Osteocyte (in vitro differentiated cells): ENCODE measurements around the gene CORO1C. TPM values are rescaled to one million over a fixed set of nuclear protein-coding genes. Genes with fewer than 3 reads are reported as not detected.

ENCODE experiments used
- DNase-seq: peaks from one replicate; pipeline ENCODE4 v3.0.0; 2021; ENCODE audit warnings: mixed read lengths; ENCODE audit not compliant: unreplicated experiment; ENCODE audit errors: extremely low spot score
- H3K27ac Mint-ChIP-seq: one replicate; pipeline ENCODE4 v1.8.0; 2021; ENCODE audit warnings: mild to moderate bottlenecking, mixed read lengths; ENCODE audit not compliant: unreplicated experiment
- H3K27me3 Mint-ChIP-seq: one replicate; pipeline ENCODE4 v1.8.0; 2021; ENCODE audit warnings: mixed read lengths; ENCODE audit not compliant: unreplicated experiment
- H3K36me3 Mint-ChIP-seq: one replicate; pipeline ENCODE4 v1.8.0; 2021; ENCODE audit warnings: mixed read lengths; ENCODE audit not compliant: unreplicated experiment
- H3K4me1 Mint-ChIP-seq: one replicate; pipeline ENCODE4 v1.8.0; 2021; ENCODE audit warnings: mixed read lengths; ENCODE audit not compliant: unreplicated experiment
- H3K4me3 Mint-ChIP-seq: one replicate; pipeline ENCODE4 v1.8.0; 2021; ENCODE audit warnings: mild to moderate bottlenecking, moderate library complexity, mixed read lengths; ENCODE audit not compliant: unreplicated experiment
- H3K9me3 Mint-ChIP-seq: one replicate; pipeline ENCODE4 v1.8.0; 2021; ENCODE audit warnings: mixed read lengths; ENCODE audit not compliant: unreplicated experiment
- total RNA-seq: library from RNA; stranded (reverse); gene quantifications from 2 replicates; pipeline ENCODE4 v1.2.1, GENCODE V29; 2021
- TF ChIP-seq, protein P1 (sequence below): fragments of 200-600 bp; sonication (generic); IDR thresholded peaks from 2 replicates; pipeline ENCODE4 v1.5.0; 2021; ENCODE audit warnings: antibody characterized with exemption, mild to moderate bottlenecking, moderate library complexity

CORO1C gene
- total RNA-seq, 1 donor from 2014 or later = 234 TPM

- Mint-ChIP-seq H3K27ac (peak overlapping the region; percentile 53), H3K27me3 (no peaks in the 10 kb centered on the region), H3K36me3 (peaks cover 45% of the 10 kb centered on the region), H3K4me1 (peaks cover 8% of the 10 kb centered on the region), H3K9me3 (no peaks in the 10 kb centered on the region), H3K4me3 (no peak overlapping the region)
- no peak for DNase-seq
- TF ChIP-seq, protein P1, sequence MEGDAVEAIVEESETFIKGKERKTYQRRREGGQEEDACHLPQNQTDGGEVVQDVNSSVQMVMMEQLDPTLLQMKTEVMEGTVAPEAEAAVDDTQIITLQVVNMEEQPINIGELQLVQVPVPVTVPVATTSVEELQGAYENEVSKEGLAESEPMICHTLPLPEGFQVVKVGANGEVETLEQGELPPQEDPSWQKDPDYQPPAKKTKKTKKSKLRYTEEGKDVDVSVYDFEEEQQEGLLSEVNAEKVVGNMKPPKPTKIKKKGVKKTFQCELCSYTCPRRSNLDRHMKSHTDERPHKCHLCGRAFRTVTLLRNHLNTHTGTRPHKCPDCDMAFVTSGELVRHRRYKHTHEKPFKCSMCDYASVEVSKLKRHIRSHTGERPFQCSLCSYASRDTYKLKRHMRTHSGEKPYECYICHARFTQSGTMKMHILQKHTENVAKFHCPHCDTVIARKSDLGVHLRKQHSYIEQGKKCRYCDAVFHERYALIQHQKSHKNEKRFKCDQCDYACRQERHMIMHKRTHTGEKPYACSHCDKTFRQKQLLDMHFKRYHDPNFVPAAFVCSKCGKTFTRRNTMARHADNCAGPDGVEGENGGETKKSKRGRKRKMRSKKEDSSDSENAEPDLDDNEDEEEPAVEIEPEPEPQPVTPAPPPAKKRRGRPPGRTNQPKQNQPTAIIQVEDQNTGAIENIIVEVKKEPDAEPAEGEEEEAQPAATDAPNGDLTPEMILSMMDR = no peak
Measured at GRCh38 chr12:108675792-108676191, 55.5 kb downstream of the CORO1C start.

- TF ChIP-seq, protein P1 = no peak
- Mint-ChIP-seq H3K4me3 (no peak overlapping the region), H3K9me3 (no peaks in the 10 kb centered on the region), H3K4me1 (peaks cover 34% of the 10 kb centered on the region), H3K27me3 (no peaks in the 10 kb centered on the region), H3K27ac (no peak overlapping the region), H3K36me3 (peaks cover 43% of the 10 kb centered on the region)
- no peak for DNase-seq
Measured at GRCh38 chr12:108672054-108672453, 59.3 kb downstream of the CORO1C start.

- Mint-ChIP-seq H3K36me3 (peaks cover 36% of the 10 kb centered on the region), H3K4me1 (peaks cover 43% of the 10 kb centered on the region), H3K4me3 (no peak overlapping the region), H3K27me3 (no peaks in the 10 kb centered on the region), H3K9me3 (no peaks in the 10 kb centered on the region), H3K27ac (peak overlapping the region; percentile 72)
- DNase-seq = no peak
- TF ChIP-seq, protein P1 = no peak
Measured at GRCh38 chr12:108671110-108671509, 60.2 kb downstream of the CORO1C start.

DNA sequence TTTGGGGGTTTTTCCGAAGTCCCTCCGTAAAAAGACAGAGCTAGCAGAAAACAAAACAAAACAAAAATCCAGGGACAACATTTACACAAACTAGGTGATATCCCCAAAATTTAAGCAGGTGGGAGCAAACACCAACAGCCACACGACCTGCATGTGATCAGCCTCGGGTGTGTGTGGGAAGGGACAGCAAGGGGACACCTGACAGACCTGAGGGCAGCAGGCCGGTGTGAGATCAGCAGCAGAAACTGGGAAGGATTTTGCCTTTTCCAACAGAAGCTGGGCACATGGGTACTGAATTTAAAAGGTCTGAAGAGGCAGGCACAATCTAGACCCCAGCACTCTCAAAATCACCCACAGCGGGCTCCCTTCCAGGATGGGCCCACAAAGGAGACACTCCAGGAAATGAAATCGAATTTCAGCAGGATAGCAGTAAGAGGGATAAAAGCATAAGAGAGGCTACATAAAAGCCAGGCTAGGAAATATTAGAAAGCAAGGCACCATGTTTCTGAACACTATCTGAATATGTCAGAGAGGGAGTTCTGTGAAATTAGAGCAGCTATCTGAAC, 61.2 kb downstream of the CORO1C start:
- TF ChIP-seq, protein P1 = no peak
- H3K27me3 Mint-ChIP-seq = no peaks in the 10 kb centered on the region
- H3K4me1 Mint-ChIP-seq = peaks cover 53% of the 10 kb centered on the region
- peaks cover 30% of the 10 kb centered on the region for H3K36me3 Mint-ChIP-seq
- no peaks in the 10 kb centered on the region for H3K9me3 Mint-ChIP-seq
- no peak for DNase-seq
- no peak overlapping the region for H3K4me3 Mint-ChIP-seq
- H3K27ac Mint-ChIP-seq = peak overlapping the region; percentile 84

DNA sequence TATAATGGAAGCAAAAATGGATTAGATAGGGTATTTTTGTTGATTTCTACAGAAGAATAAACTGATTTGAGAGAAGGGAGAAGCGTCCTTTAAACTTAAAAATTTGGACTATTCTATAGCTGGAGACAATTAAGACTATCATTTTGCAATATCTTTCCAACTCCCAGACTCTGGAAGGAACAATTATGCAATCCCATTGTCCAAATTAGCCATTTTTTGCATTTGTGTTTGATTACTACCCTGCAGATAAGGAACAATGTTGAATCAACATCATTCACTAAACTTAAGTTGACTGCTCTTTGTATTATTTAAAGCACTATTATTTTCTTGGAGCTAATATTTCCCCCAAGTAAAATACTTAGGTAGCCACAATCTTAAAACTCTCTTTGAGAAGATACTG, 62.8 kb downstream of the CORO1C start:
- H3K4me1 Mint-ChIP-seq = peaks cover 69% of the 10 kb centered on the region
- H3K36me3 Mint-ChIP-seq = peaks cover 19% of the 10 kb centered on the region
- H3K9me3 Mint-ChIP-seq = no peaks in the 10 kb centered on the region
- TF ChIP-seq, protein P1 = no peak
- H3K27me3 Mint-ChIP-seq = no peaks in the 10 kb centered on the region
- no peak overlapping the region for H3K4me3 Mint-ChIP-seq
- DNase-seq = no peak
- peak overlapping the region; percentile 74 for H3K27ac Mint-ChIP-seq
